Measurements from ENCODE around the gene CACNA1E. TPM values are rescaled to one million over a fixed set of nuclear protein-coding genes. Genes with fewer than 3 reads are reported as not detected.

The CACNA1E gene
- total and polyA plus RNA-seq, 2 of the 4 experiments (the other 2 are of a cell fraction), result not detected

DNA sequence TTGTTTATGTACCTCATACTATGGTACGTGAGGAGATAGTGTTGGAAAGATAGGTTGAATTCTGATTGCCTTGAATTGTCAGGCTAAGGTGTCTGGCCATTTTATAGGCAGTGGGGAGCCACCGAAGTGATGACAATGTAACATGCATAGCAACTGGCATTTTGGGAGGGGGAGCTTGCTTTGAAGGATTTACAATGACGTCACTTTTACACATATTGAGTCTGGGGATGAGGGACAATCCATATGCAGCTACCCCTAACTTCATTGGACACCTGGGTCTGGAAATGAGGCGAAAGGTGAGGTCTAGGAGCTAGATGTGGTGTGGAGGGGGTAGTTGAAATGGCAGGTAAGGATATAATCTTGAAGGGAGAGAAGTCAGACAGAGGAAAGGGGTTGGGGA is 7.7 kb upstream of the CACNA1E start:
- Histone ChIP-seq H3K4me3 (ENCODE audit: insufficient read depth, low read depth, low read length) (no peak overlapping the region), H3K36me3 (ENCODE audit: control insufficient read depth, insufficient read depth, low read length) (no peaks in the 10 kb centered on the region), H2AFZ (replicated peaks; ENCODE audit: low read length, poor library complexity) (no peak overlapping the region), H4K8ac (ENCODE audit: low read depth in 2 of 2, low read length in 2 of 2) (no peak overlapping the region), H3K27ac (ENCODE audit: insufficient read depth, low read length) (no peak overlapping the region), H3K23ac (ENCODE audit: low read depth, low read length) (no peak overlapping the region), H3K4ac (ENCODE audit: low read depth, low read length) (no peak overlapping the region), H2AK9ac (replicated peaks; ENCODE audit: low read depth, low read length, poor library complexity) (no peak overlapping the region), H3K14ac (replicated peaks; ENCODE audit: low read depth, low read length) (no peak overlapping the region), H3K9me1 (ENCODE audit: insufficient read depth, low read length) (no peaks in the 10 kb centered on the region), H2BK15ac (ENCODE audit: low read depth, low read length) (no peak overlapping the region), H3K4me1 (ENCODE audit: control insufficient read depth, insufficient read depth, low read length) (no peaks in the 10 kb centered on the region), H3K18ac (ENCODE audit: low read depth, low read length) (no peak overlapping the region), H3K79me1 (ENCODE audit: low read depth in 1 of 2, low read length in 2 of 2) (no peaks in the 10 kb centered on the region), H4K20me1 (ENCODE audit: insufficient read depth, low read length) (no peaks in the 10 kb centered on the region), H3K56ac (ENCODE audit: extremely low read depth, insufficient read depth, low read length) (no peak overlapping the region), H2BK20ac (ENCODE audit: low read depth, low read length) (no peak overlapping the region), H2AK5ac (ENCODE audit: low read depth, low read length) (no peak overlapping the region), H4K91ac (ENCODE audit: insufficient read depth, low read depth, low read length) (no peak overlapping the region), H3K27me3 (ENCODE audit: control insufficient read depth, insufficient read depth, low read length) (peaks cover 3% of the 10 kb centered on the region; the same call in 1 of the 2 replicates), H4K5ac (ENCODE audit: low read depth, low read length) (no peak overlapping the region), H3K9ac (ENCODE audit: low read depth, low read length) (no peak overlapping the region), H2BK120ac (ENCODE audit: low read depth, low read length) (no peak overlapping the region), H3K4me2 (ENCODE audit: low read depth, low read length) (no peak overlapping the region), H3K9me3 (ENCODE audit: control insufficient read depth, insufficient read depth, low read length) (no peaks in the 10 kb centered on the region), H2BK5ac (ENCODE audit: low read depth, low read length, poor library complexity, severe bottlenecking) (no peak overlapping the region)
- BruUV-seq (replicated peaks), result no TSS peak
- TF ChIP-seq MAFK (IDR thresholded peaks at IDR 0.05; ENCODE audit: low read depth, low read length) (no peak), CEBPB (IDR thresholded peaks at IDR 0.05; ENCODE audit: low read depth, low read length) (no peak), POLR2A (IDR thresholded peaks at IDR 0.05; ENCODE audit: low read depth, low read length) (no peak), SMC3 (IDR thresholded peaks at IDR 0.05; ENCODE audit: low read depth, low read length) (no peak)
- TF ChIP-seq, protein P1, sequence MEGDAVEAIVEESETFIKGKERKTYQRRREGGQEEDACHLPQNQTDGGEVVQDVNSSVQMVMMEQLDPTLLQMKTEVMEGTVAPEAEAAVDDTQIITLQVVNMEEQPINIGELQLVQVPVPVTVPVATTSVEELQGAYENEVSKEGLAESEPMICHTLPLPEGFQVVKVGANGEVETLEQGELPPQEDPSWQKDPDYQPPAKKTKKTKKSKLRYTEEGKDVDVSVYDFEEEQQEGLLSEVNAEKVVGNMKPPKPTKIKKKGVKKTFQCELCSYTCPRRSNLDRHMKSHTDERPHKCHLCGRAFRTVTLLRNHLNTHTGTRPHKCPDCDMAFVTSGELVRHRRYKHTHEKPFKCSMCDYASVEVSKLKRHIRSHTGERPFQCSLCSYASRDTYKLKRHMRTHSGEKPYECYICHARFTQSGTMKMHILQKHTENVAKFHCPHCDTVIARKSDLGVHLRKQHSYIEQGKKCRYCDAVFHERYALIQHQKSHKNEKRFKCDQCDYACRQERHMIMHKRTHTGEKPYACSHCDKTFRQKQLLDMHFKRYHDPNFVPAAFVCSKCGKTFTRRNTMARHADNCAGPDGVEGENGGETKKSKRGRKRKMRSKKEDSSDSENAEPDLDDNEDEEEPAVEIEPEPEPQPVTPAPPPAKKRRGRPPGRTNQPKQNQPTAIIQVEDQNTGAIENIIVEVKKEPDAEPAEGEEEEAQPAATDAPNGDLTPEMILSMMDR (conservative IDR thresholded peaks at IDR 0.05; ENCODE audit: low read depth, low read length), result no peak
- in situ Hi-C loops (cut with MboI; ENCODE audit: low sequenced_read_pairs) (loop anchor here (5.0 to 10.0 kb wide), 3 partner anchors 199 to 922 kb away; no protein-coding TSS in a partner anchor), intact Hi-C loops (cut with micrococcal nuclease) (loop anchor here (5.0 kb wide), 1 partner anchor 1312 kb away; the partner anchor contains the start of gene NPL), dilution Hi-C loops (cut with HindIII; ENCODE audit: low sequenced_read_pairs, unreplicated experiment) (no loop called here)
- ChIA-PET POLR2A (ENCODE audit: unreplicated experiment) (no interaction called here), CTCF (no interaction called here)
- ATAC-seq (ENCODE audit: low read depth) (no peak), DNase-seq (no peak)
- 29% methylated on average over 1 of the region's 4 CpGs; no CpG with 5 or more reads in 1 of the 2 experiments for WGBS, 2 experiments (ENCODE audit: extremely low coverage in 2 of 2, insufficient read length in 1 of 2)

All from IMR-90 (cell line).